Loucy (cell line): Measurements from ENCODE around the gene CBX5.
A peak's percentile ranks its signal among the peaks of the same experiment; 100 is the strongest.

Experiments used
- H2AFZ ChIP-seq: fragments of 200-600 bp; sonication (generic); 2 replicates; pipeline ENCODE4 v1.6.0; 2016; ENCODE audit warnings: antibody characterized with exemption, mild to moderate bottlenecking, low read length, moderate library complexity
- H3F3A ChIP-seq: fragments of 200-600 bp; 2 replicates; pipeline ENCODE4 v1.6.0; 2016; ENCODE audit warnings: antibody characterized with exemption, low read depth, mild to moderate bottlenecking
- H3K27me3 ChIP-seq: fragments of 200-600 bp; sonication (generic); 2 replicates; pipeline ENCODE4 v1.6.1; 2014; ENCODE audit warnings: low read length, mild to moderate bottlenecking; ENCODE audit not compliant: insufficient read depth, poor library complexity, severe bottlenecking
- H3K36me3 ChIP-seq: fragments of 200-600 bp; sonication (generic); 2 replicates; pipeline ENCODE4 v1.6.1; 2016; ENCODE audit warnings: low read length; ENCODE audit not compliant: insufficient read depth
- H3K4me1 ChIP-seq: fragments of 200-600 bp; sonication (generic); 2 replicates; pipeline ENCODE4 v1.5.1; 2014; ENCODE audit warnings: low read length, mild to moderate bottlenecking; ENCODE audit not compliant: insufficient read depth, poor library complexity, severe bottlenecking
- H3K4me2 ChIP-seq: fragments of 200-600 bp; sonication (generic); 2 replicates; pipeline ENCODE4 v1.6.0; 2014; ENCODE audit warnings: antibody characterized with exemption, low read length, low read depth, mild to moderate bottlenecking; ENCODE audit not compliant: poor library complexity, severe bottlenecking
- H3K4me3 ChIP-seq: fragments of 200-600 bp; sonication (generic); 2 replicates; pipeline ENCODE4 v1.5.1; 2014; ENCODE audit warnings: low read length, mild to moderate bottlenecking, mixed read lengths; ENCODE audit not compliant: poor library complexity, severe bottlenecking
- H3K79me2 ChIP-seq: fragments of 200-600 bp; sonication (generic); 2 replicates; pipeline ENCODE4 v1.6.1; 2014; ENCODE audit warnings: low read length; ENCODE audit not compliant: insufficient read depth
- H3K9ac ChIP-seq: fragments of 200-600 bp; sonication (generic); 2 replicates; pipeline ENCODE4 v1.6.0; 2014; ENCODE audit warnings: mild to moderate bottlenecking, low read depth, low read length, moderate library complexity; ENCODE audit not compliant: poor library complexity, severe bottlenecking
- H3K9me2 ChIP-seq: fragments of 200-600 bp; sonication (generic); replicated peaks from 2 replicates; pipeline ENCODE4 v1.6.1; 2016; ENCODE audit warnings: low read depth, low read length, mixed read lengths
- H3K9me3 ChIP-seq: fragments of 200-600 bp; sonication (generic); 2 replicates; pipeline ENCODE4 v1.6.1; 2014; ENCODE audit warnings: mild to moderate bottlenecking, antibody characterized with exemption, low read length, low read depth; ENCODE audit not compliant: insufficient read depth
- H4K20me1 ChIP-seq: fragments of 200-600 bp; sonication (generic); 2 replicates; pipeline ENCODE4 v1.6.0; 2014; ENCODE audit warnings: antibody characterized with exemption, low read length, mild to moderate bottlenecking; ENCODE audit not compliant: insufficient read depth, poor library complexity, severe bottlenecking
- EZH2phosphoT487 ChIP-seq: fragments of 200-600 bp; IDR thresholded peaks from 2 replicates; pipeline ENCODE4 v1.6.1; 2018; ENCODE audit warnings: antibody characterized with exemption, mild to moderate bottlenecking, moderate library complexity, borderline replicate concordance
- TF ChIP-seq, protein P1 (sequence below): fragments of 200-600 bp; sonication (generic); conservative IDR thresholded peaks from 2 replicates; pipeline ENCODE4 v1.5.1; 2014; ENCODE audit warnings: mild to moderate bottlenecking, antibody characterized with exemption, low read length

CBX5 gene

DNA sequence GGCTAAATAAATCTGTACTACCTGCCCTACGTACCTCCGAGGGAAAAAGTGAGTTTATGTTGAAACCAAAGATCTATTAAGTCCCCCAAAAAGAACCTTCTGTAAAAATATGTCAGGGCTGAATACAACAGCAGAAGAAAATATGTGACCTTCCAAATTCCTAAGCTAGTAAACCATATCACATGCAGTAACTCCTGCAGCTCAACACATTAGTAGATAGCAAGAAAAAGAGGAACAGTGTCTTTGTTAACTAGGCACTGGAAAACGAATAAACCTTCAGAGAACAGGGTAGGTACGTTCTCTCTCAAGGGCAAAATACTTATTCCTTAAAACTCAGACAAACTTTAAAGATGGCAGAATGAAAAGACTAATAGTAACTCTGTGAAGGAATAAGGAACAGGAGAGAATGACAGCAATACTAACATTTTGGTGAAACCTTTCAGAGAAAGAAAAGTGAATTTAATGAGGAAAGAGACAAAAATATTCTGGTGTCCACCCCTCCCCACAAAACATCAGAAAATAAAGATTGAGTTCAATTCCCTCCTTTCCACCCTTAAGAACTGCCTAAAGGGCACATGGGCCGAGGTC lies 18.0 kb downstream of the CBX5 start:
- TF ChIP-seq EZH2phosphoT487, result no peak
- TF ChIP-seq, protein P1, sequence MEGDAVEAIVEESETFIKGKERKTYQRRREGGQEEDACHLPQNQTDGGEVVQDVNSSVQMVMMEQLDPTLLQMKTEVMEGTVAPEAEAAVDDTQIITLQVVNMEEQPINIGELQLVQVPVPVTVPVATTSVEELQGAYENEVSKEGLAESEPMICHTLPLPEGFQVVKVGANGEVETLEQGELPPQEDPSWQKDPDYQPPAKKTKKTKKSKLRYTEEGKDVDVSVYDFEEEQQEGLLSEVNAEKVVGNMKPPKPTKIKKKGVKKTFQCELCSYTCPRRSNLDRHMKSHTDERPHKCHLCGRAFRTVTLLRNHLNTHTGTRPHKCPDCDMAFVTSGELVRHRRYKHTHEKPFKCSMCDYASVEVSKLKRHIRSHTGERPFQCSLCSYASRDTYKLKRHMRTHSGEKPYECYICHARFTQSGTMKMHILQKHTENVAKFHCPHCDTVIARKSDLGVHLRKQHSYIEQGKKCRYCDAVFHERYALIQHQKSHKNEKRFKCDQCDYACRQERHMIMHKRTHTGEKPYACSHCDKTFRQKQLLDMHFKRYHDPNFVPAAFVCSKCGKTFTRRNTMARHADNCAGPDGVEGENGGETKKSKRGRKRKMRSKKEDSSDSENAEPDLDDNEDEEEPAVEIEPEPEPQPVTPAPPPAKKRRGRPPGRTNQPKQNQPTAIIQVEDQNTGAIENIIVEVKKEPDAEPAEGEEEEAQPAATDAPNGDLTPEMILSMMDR, result no peak
- Histone ChIP-seq H3K79me2 (peaks cover 15% of the 10 kb centered on the region), H3K9me3 (no peaks in the 10 kb centered on the region), H3F3A (no peaks in the 10 kb centered on the region; the same call in 1 of the 2 replicates), H3K9ac (no peak overlapping the region), H2AFZ (no peak overlapping the region), H3K9me2 (no peaks in the 10 kb centered on the region), H3K27me3 (no peaks in the 10 kb centered on the region), H3K4me2 (no peak overlapping the region), H3K4me3 (no peak overlapping the region), H4K20me1 (peaks cover 4% of the 10 kb centered on the region), H3K36me3 (peaks cover 7% of the 10 kb centered on the region; the same call in 1 of the 2 replicates), H3K4me1 (peaks cover 21% of the 10 kb centered on the region)

DNA sequence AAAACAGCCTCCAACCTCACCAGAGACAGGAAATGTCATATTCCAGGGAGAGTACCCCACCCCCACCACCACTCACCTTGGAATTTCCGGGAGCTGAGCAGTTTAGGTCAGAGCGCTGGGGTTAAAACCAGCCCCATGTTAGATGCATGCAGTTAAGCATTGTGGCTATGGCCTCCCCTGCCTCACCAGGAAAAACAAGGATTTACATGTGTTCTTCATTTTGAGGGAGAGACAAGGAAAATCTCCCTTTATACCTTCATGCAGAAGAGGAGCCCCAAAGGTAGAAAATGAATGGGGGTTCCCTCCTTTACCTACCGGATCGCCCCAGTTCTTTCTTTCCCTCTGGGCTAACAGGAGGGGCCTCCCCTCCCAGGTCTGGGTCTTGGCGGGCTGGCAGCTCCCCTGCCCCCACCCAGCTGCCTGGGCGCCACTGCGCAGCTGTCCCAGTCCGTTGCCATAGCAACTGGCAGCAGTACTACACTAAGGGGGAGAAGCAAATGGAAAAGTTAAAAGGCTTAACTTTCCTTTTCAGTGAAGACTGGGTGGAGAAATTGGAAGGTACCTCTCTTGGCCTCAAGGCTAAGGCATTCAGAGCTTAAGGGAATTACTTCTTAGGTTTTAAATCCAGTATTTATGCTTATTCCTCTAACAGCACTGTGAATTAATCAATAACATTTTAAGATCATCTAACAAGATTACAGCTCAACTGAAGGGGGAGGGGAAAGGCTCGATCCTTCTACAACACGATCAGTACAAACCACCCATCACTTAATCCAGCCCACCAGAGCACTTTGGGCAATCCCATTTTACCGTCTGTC lies 20.5 kb downstream of the CBX5 start:
- Histone ChIP-seq H2AFZ (no peak overlapping the region), H3K4me2 (peak overlapping the region; percentile 50), H4K20me1 (peaks cover 4% of the 10 kb centered on the region), H3K27me3 (no peaks in the 10 kb centered on the region), H3K4me3 (peak overlapping the region; percentile 20), H3F3A (no peaks in the 10 kb centered on the region; the same call in 1 of the 2 replicates), H3K79me2 (peaks cover 10% of the 10 kb centered on the region), H3K36me3 (peaks cover 25% of the 10 kb centered on the region; the same call in 1 of the 2 replicates), H3K9me2 (no peaks in the 10 kb centered on the region), H3K4me1 (peaks cover 21% of the 10 kb centered on the region), H3K9ac (peak overlapping the region; percentile 28), H3K9me3 (no peaks in the 10 kb centered on the region)
- TF ChIP-seq EZH2phosphoT487, result no peak
- TF ChIP-seq, protein P1, result no peak

DNA sequence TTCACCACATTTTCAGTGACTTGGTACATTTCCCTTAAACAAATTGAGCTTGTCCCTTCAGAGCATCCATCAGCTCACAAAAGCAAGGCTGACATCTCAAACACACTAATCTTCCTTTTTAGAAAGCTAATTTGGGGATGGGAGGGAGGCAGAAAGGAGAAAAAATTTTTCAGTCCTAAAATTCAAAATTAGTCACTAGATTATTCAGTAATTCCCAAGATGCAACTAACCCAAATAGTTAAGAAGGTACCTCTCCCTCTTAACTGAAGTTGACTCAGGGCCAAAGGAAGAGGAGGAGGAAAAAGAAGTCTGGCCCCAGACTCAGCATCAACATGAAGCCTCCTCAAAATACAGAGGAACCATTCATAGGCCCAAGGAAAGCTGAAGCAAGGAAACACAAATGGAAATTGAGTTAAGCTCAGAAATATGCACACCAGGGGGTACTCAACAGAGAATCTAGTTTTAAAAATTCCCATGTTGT lies 21.7 kb downstream of the CBX5 start:
- Histone ChIP-seq H2AFZ (no peak overlapping the region), H3K9me3 (no peaks in the 10 kb centered on the region), H3K9ac (no peak overlapping the region), H3K4me3 (no peak overlapping the region), H3K4me2 (peak overlapping the region; percentile 50), H3K27me3 (no peaks in the 10 kb centered on the region), H3K4me1 (peaks cover 21% of the 10 kb centered on the region), H3K9me2 (no peaks in the 10 kb centered on the region), H3F3A (no peaks in the 10 kb centered on the region; the same call in 1 of the 2 replicates), H3K36me3 (peaks cover 36% of the 10 kb centered on the region; the same call in 1 of the 2 replicates), H3K79me2 (peaks cover 10% of the 10 kb centered on the region), H4K20me1 (peaks cover 4% of the 10 kb centered on the region)
- TF ChIP-seq, protein P1, result no peak
- TF ChIP-seq EZH2phosphoT487, result no peak
